ENCODE measurements around the gene RFTN1.

RFTN1 gene, protein sequence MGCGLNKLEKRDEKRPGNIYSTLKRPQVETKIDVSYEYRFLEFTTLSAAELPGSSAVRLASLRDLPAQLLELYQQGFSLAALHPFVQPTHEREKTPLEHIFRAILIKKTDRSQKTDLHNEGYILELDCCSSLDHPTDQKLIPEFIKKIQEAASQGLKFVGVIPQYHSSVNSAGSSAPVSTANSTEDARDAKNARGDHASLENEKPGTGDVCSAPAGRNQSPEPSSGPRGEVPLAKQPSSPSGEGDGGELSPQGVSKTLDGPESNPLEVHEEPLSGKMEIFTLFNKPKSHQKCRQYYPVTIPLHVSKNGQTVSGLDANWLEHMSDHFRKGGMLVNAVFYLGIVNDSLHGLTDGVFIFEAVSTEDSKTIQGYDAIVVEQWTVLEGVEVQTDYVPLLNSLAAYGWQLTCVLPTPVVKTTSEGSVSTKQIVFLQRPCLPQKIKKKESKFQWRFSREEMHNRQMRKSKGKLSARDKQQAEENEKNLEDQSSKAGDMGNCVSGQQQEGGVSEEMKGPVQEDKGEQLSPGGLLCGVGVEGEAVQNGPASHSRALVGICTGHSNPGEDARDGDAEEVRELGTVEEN

DNA sequence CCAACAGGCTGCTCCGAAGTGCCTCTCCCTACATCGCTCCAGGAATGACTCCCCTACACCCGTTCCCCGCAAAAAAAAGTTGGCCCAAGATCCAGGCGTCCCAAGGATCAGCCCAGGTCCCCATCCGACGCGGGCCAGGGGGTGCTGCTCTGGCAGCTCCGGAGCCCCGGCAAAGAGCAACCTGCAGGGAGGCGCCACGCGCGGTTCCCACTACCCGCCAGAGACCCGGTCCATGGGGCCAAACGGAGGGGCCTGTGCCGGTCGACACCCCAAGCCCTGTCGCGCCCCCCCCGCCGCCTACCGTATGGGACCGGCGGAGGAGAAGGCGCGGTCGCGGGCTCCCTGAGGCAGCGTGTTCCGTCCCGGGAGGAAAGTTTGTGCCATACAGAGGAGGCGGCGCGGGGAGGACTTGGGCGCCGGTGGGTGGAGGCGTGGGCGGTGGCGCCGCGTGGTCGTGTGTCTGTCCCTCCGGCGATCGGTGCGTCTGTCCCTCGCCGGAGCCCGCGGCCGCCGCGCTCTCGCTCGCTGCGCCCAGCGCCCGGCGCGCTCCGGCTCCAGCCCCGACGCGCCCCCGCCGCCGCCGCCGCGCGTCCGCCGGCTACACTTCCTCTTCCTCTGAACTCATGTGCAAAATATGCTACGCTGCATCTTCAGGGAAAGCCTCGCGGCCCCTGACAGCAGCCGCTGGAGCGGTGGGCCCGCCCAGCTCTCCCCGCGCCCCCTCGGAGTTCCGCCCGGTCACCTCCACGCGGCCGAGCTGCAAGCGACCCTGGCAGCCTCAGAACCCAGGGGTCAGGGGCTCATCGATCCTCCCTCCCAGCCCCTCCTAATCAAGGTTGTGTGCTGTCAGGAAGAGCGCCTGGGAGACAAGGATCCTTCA lies at the start of gene RFTN1:
TSS of gene RFTN1 (minus strand) at position 559 of the 880 bp plus-strand sequence. CDS start 19,830 bp downstream, outside the sequence.
- peak in 1 of 2 experiments; percentile 38 for DNase-seq (ENCODE audit: low read depth in 1 of 2, low spot score in 1 of 2)
- no peak for TF ChIP-seq JUND (IDR thresholded peaks at IDR 0.05; ENCODE audit: low read depth)
- in situ Hi-C loops (cut with HindIII; ENCODE audit: low pct_unique_long_range_greater_than_20kb, low sequenced_read_pairs): no loop called here

DNA sequence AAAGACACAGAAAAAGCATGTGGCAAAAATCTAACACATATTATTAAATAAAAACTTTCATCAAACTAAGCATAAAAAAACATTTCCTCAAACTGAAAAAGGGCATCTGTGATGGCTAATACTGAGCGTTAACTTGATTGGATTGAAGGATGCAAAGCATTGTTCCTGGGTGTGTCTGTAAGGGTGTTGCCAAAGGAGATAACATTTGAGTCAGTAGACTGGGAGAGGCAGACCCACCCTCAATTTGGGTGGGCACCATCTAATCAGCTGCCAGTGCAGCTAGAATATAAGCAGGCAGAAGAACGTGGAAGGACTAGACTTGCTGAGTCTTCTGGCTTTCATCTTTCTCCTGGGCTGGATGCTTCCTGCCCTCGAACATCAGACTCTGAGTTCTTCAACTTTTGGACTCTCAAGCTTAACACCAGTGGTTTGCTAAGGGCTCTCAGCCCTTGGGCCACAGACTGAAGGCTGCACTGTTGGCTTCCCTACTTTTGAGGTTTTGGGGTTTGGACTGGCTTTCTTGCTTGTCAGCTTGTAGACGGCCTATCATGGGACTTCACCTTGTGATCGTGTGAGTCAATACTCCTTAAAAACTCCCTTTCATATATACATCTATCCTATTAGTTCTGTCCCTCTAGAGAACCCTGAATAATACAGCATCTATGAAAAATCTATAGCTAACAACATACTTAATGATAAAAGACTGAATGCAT lies 46.3 kb upstream of the RFTN1 start:
- no peak for TF ChIP-seq JUND (IDR thresholded peaks at IDR 0.05; ENCODE audit: low read depth)
- in situ Hi-C loops (cut with HindIII; ENCODE audit: low pct_unique_long_range_greater_than_20kb, low sequenced_read_pairs): no loop called here
- DNase-seq (ENCODE audit: low read depth in 1 of 2, low spot score in 1 of 2): no peak

DNA sequence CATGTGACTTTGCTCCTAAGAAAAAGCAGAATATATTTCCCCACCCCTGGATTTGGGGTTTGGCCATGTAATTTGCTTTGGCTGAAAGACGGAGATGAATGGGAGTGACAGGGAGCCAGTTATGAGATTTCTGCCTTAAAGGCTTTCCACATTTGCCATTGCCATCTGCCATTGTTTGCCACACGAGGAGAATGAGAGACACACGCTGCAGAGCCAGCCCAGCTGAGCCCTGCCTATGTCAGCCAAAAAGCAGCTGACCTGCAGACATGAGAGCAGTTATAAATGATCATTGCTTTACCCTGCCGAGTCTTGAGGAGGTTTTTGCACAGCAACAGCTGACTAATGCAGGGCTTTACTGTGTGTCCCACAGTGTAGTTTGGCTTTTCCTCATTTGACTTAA lies 40.6 kb upstream of the RFTN1 start:
- in situ Hi-C loops (cut with HindIII; ENCODE audit: low pct_unique_long_range_greater_than_20kb, low sequenced_read_pairs): no loop called here
- TF ChIP-seq JUND (IDR thresholded peaks at IDR 0.05; ENCODE audit: low read depth): no peak
- DNase-seq (ENCODE audit: low read depth in 1 of 2, low spot score in 1 of 2): no peak

DNA sequence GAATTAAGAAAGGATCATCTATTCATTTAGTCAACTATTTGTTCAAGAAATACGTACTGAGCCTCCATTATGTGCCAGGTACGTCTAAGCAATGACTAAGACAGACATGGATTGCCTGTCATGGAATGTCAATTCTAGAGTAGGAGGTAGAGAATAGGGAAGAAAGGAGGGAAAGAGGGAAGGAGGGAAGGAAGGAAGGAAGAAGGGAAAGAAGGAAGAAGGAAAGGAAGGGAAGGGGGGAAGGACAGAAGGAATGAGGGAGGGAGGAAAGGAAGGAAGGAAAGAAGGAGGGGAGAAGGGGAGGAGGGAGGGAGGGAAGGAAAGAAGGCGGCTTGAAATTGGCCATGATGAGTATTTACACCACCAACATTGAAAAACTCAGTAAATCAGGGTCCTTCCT lies 39.3 kb upstream of the RFTN1 start:
- in situ Hi-C loops (cut with HindIII; ENCODE audit: low pct_unique_long_range_greater_than_20kb, low sequenced_read_pairs): no loop called here
- DNase-seq (ENCODE audit: low read depth in 1 of 2, low spot score in 1 of 2): no peak
- no peak for TF ChIP-seq JUND (IDR thresholded peaks at IDR 0.05; ENCODE audit: low read depth)

DNA sequence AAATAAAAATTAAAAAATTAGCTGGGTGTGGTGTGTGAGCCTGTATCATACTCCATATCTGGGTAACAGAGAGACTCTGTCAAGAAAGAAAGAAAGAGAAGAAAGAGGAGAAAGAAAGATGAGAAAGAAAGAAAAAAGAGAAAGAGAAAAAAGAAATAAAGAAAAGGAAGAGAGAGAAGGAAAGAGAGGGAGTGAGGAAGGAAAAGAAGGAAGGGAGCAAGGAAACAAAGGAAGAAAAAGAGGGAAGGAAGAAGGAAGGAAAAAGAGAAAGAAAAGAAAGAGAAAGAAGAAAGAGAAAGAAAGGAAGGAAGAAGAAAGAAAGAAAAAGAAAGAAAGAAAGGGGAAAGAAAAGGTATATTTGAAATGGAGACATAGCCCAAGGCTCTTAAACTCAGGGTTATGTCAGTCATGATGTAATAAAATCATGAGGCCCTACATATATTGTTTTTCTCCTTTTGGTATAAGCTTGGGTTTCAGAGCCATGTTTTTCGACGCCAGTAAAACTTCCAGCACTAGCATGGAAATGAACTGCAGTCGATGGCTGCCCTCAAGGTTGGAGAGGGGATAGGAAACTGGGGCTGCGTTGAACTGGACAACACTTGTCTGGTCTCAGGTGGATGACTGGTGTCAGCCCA lies 38.0 kb upstream of the RFTN1 start:
- DNase-seq (ENCODE audit: low read depth in 1 of 2, low spot score in 1 of 2): no peak
- no peak for TF ChIP-seq JUND (IDR thresholded peaks at IDR 0.05; ENCODE audit: low read depth)
- in situ Hi-C loops (cut with HindIII; ENCODE audit: low pct_unique_long_range_greater_than_20kb, low sequenced_read_pairs): no loop called here

DNA sequence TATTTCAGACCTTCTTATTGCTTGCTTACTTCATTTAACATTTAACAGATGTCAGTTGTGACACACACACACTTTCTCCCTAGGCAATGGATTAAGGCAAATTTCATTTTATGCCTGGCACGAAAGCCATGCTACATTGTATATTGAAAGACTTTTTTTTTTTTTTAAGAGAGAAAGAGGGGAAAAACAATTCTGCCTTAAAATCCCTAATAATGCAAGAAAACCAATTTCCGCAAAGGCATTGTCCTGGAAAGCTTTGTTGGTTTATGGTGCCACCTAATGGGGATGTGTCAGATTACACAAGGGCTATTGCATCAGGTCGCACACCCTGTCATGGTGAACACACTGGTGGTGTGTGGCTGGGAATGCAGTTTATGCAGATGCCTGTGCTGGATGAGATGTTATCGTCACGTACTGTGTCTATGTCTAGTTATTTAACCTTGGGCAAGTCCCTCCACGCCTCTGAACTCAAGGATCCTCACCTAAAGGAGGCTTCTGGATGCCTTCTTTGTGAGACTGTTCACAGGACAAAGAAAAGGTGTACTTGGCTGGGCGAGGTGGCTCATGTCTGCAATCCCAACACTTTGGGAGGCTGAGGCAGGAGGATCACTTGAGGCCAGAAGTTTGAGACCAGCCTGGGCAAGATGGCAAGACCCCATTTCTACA lies 37.3 kb upstream of the RFTN1 start:
- DNase-seq (ENCODE audit: low read depth in 1 of 2, low spot score in 1 of 2): peak; percentile 31 to 88
- TF ChIP-seq JUND (IDR thresholded peaks at IDR 0.05; ENCODE audit: low read depth): no peak
- in situ Hi-C loops (cut with HindIII; ENCODE audit: low pct_unique_long_range_greater_than_20kb, low sequenced_read_pairs): no loop called here

DNA sequence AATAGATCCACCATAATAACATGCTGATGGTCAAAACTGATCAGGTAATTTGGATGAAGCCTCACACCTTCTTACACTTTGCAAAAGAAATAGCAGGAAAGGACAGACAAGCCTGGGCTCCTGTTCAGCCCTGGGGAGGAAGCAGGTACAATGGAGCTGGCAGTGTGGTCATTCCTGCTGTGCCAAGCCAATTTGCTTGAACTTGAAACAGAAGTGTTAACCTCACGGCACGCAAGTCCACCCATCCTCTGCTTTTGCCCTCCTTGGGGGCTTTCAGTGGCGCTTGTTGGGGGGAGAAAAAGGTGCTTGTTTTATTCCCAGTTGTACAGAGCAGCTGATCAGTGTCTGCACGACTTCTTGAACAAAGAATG lies 36.8 kb upstream of the RFTN1 start:
- TF ChIP-seq JUND (IDR thresholded peaks at IDR 0.05; ENCODE audit: low read depth): no peak
- in situ Hi-C loops (cut with HindIII; ENCODE audit: low pct_unique_long_range_greater_than_20kb, low sequenced_read_pairs): no loop called here
- DNase-seq (ENCODE audit: low read depth in 1 of 2, low spot score in 1 of 2): peak in 1 of 2 experiments; percentile 15

DNA sequence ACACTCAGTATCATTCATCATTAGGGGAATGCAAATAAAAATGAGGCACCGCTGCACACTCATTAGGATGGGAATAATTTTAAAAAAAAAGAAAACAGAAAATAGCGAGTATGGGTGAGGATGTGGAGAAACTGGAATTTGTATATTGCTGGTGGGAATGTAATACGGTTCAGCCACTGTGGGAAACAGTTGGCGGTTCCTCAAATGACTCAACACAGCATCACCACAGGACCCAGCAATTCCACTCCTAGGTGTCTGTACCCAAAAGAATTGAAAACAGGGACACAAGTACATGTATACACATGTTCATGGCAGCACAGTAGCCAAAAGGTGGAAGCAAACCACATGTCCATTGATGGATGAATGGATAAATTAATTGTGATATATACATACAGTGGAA lies 35.2 kb upstream of the RFTN1 start:
- no peak for TF ChIP-seq JUND (IDR thresholded peaks at IDR 0.05; ENCODE audit: low read depth)
- DNase-seq (ENCODE audit: low read depth in 1 of 2, low spot score in 1 of 2): no peak
- in situ Hi-C loops (cut with HindIII; ENCODE audit: low pct_unique_long_range_greater_than_20kb, low sequenced_read_pairs): no loop called here

DNA sequence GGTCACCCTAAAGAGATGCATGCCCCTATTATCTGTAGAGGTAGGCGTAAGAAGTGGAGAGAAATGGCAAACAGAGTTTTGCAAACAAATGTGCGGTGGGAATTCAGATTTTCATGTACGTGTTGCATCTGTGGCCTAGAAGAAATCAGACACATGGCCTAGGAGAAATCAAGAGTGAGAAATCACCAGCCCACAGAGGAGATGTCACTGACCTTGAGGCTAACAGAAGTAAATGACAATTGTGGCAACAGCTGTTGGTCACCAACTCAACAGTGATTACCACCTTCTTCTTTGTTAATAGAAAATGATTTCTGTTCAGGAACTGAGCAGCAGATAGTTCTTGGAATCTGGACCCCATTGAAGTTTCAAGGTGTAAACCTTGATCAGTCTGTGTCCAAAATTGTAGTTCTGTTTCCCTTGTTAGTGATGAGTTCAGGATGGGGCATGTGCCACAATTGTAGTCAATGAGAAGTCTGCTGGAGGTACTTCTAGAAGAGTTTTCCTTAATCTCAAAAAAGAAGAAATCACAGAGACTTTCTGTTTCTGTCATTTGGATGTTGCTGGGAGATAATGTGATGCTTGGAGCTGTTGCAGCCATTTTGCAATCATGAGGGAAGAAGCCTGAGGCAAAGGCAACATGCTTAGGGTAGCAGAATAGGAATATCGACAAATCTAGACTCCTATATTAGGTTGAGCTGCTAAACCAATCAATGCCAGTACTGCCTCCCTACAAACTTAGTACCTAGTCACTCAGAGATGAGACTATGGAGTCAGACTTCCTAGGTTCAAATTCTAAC lies 34.3 kb upstream of the RFTN1 start:
- in situ Hi-C loops (cut with HindIII; ENCODE audit: low pct_unique_long_range_greater_than_20kb, low sequenced_read_pairs): no loop called here
- TF ChIP-seq JUND (IDR thresholded peaks at IDR 0.05; ENCODE audit: low read depth): no peak
- DNase-seq (ENCODE audit: low read depth in 1 of 2, low spot score in 1 of 2): no peak

DNA sequence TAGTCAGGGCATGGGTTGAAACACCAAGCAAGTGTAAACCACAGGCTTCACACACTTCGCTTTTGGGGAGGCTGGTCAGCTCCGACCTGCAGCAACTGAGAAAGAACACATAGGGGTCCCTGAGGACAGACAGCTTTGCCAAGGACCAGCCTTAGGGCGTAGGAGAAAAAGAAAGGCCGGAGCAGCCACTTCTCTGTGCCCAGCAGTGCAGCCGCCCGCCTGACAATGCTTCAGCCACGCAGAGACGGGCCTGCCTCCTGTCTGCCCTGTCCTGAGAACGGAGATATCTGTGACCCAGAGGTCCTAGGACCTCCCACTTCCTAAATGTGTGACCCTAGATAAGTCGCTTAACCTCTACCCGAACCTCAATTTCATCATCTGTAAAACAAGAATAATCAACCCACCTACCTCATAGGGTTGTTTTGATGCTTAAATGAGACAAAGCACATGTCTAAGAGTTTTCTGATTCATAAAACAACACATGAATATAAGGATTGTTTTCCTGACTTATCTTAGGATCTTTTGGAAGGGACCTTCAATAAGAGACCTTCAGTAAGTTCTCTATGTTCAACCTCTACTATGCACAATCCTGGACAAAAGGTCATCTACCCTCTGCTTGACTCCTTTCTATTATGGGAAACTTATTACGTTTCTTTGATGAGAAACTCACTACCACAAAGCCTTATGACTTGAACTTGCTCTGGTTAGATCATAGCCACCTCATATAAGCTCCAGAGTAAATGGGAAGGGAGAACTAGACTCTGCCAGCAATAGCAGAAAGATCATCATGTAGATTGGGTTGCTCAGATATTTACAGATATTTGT lies 32.9 kb upstream of the RFTN1 start:
- TF ChIP-seq JUND (IDR thresholded peaks at IDR 0.05; ENCODE audit: low read depth): no peak
- in situ Hi-C loops (cut with HindIII; ENCODE audit: low pct_unique_long_range_greater_than_20kb, low sequenced_read_pairs): no loop called here
- no peak for DNase-seq (ENCODE audit: low read depth in 1 of 2, low spot score in 1 of 2)

All from T47D (cell line).